Mucosa of rectum (tissue), 2 donors: ENCODE measurements around the gene HORMAD1.
"Not testable (repeated sequence)": the region's sequence is repeated elsewhere in the genome, so short reads cannot be mapped to it uniquely, and the experiment has no call there.

Experiments
- H3K27ac ChIP-seq, 2 donors: one replicate each; pipeline ENCODE4 v1.7.0; 2013; ENCODE audit warnings: inconsistent platforms in 2 of 2, low read depth in 2 of 2, low read length in 2 of 2
- H3K27me3 ChIP-seq, 2 donors: one replicate each; pipeline ENCODE4 v1.7.0; 2013; ENCODE audit warnings: low read length in 2 of 2; ENCODE audit not compliant: control insufficient read depth in 2 of 2, insufficient read depth in 2 of 2
- H3K36me3 ChIP-seq, 2 donors: one replicate each; pipeline ENCODE4 v1.7.0; 2013; ENCODE audit warnings: low read length in 2 of 2; ENCODE audit not compliant: control insufficient read depth in 2 of 2, insufficient read depth in 2 of 2
- H3K4me1 ChIP-seq, 2 donors: one replicate each; pipeline ENCODE4 v1.7.0; 2013; ENCODE audit warnings: low read length in 2 of 2, mild to moderate bottlenecking in 1 of 2; ENCODE audit not compliant: control insufficient read depth in 2 of 2, insufficient read depth in 2 of 2
- H3K4me3 ChIP-seq, 2 donors: one replicate each; pipeline ENCODE4 v1.7.0; 2013; ENCODE audit warnings: low read length in 2 of 2
- H3K9ac ChIP-seq, 2 donors: one replicate each; pipeline ENCODE4 v1.7.0; 2013; ENCODE audit warnings: low read length in 2 of 2, low read depth in 1 of 2, mild to moderate bottlenecking in 1 of 2
- H3K9me3 ChIP-seq, 2 donors: one replicate each; pipeline ENCODE4 v1.7.0; 2013; ENCODE audit warnings: low read length in 2 of 2; ENCODE audit not compliant: control insufficient read depth in 2 of 2
- donor health status: healthy.
- donor health status: Normal muscosa, but diverticular disease.

Gene HORMAD1

GRCh38 chr1:150720703-150721102 lies at the start of gene HORMAD1:
Gene HORMAD1 (minus strand): TSS chr1:150720895. CDS start chr1:150719505, 1,390 bp downstream.
- Histone ChIP-seq H3K36me3 (no peaks in the 10 kb centered on the region), H3K9me3 (no peaks in the 10 kb centered on the region), H3K9ac (no peak within 1 kb of the TSS), H3K27me3 (no peaks in the 10 kb centered on the region), H3K4me1 (no peaks in the 10 kb centered on the region), H3K27ac (no peak within 1 kb of the TSS), H3K4me3 (no peak within 1 kb of the TSS)

GRCh38 chr1:150767704-150768103 lies 47.0 kb upstream of the HORMAD1 start:
- H3K9me3 ChIP-seq, H3K9ac ChIP-seq, H3K27me3 ChIP-seq, H3K27ac ChIP-seq, H3K36me3 ChIP-seq, H3K4me3 ChIP-seq: not testable (repeated sequence)
- H3K4me1 ChIP-seq: peaks cover 10 to 17% of the 10 kb centered on the region in 2 donors

GRCh38 chr1:150765977-150766301 lies 45.2 kb upstream of the HORMAD1 start:
- H3K27me3 ChIP-seq, H3K9me3 ChIP-seq, H3K36me3 ChIP-seq: not testable (repeated sequence)
- H3K9ac ChIP-seq: peak overlapping the region; percentile 70 to 94
- peaks cover 10 to 17% of the 10 kb centered on the region in 2 donors for H3K4me1 ChIP-seq
- peak overlapping the region; percentile 69 to 91 for H3K4me3 ChIP-seq
- peak overlapping the region; percentile 79 to 94 for H3K27ac ChIP-seq

- H3K27ac ChIP-seq: peak within 1 kb of the TSS; percentile 79 to 94
- H3K36me3 ChIP-seq: no peaks in the 10 kb centered on the region
- H3K4me3 ChIP-seq: peak within 1 kb of the TSS; percentile 69 to 91
- peaks cover 10 to 17% of the 10 kb centered on the region in 2 donors for H3K4me1 ChIP-seq
- H3K27me3 ChIP-seq: no peaks in the 10 kb centered on the region
- H3K9ac ChIP-seq: peak within 1 kb of the TSS; percentile 70 to 94
- no peaks in the 10 kb centered on the region for H3K9me3 ChIP-seq
Observed at GRCh38 chr1:150765296-150765976, 44.7 kb upstream of the HORMAD1 start, which contains the start of gene CTSS. Gene CTSS (minus strand): TSS chr1:150765778. CDS start chr1:150764763, 1,015 bp downstream.

- Histone ChIP-seq H3K9ac (peak overlapping the region; percentile 70 to 94), H3K27ac (peak overlapping the region; percentile 79 to 94), H3K9me3 (no peaks in the 10 kb centered on the region), H3K36me3 (peaks cover 0 to 1% of the 10 kb centered on the region in 2 donors), H3K4me3 (peak overlapping the region; percentile 69 to 91), H3K4me1 (peaks cover 10 to 17% of the 10 kb centered on the region in 2 donors), H3K27me3 (no peaks in the 10 kb centered on the region)
Observed at GRCh38 chr1:150764617-150765101, 44.0 kb upstream of the HORMAD1 start.

GRCh38 chr1:150763018-150763417 lies 42.3 kb upstream of the HORMAD1 start:
- H3K9me3 ChIP-seq: no peaks in the 10 kb centered on the region
- H3K27ac ChIP-seq: no peak overlapping the region
- H3K4me1 ChIP-seq: peaks cover 10 to 17% of the 10 kb centered on the region in 2 donors
- H3K27me3 ChIP-seq: no peaks in the 10 kb centered on the region
- H3K36me3 ChIP-seq: peaks cover 4 to 5% of the 10 kb centered on the region in 2 donors
- peak overlapping the region; percentile 10 to 33 for H3K4me3 ChIP-seq
- no peak overlapping the region for H3K9ac ChIP-seq

- Histone ChIP-seq H3K9ac (no peak overlapping the region), H3K36me3 (peaks cover 7 to 10% of the 10 kb centered on the region in 2 donors), H3K4me3 (no peak overlapping the region), H3K4me1 (peaks cover 10 to 17% of the 10 kb centered on the region in 2 donors), H3K27ac (no peak overlapping the region), H3K27me3 (no peaks in the 10 kb centered on the region), H3K9me3 (no peaks in the 10 kb centered on the region)
Observed at GRCh38 chr1:150762552-150762951, 41.9 kb upstream of the HORMAD1 start.

GRCh38 chr1:150761801-150762200 lies 41.1 kb upstream of the HORMAD1 start:
- H3K9me3 ChIP-seq: no peaks in the 10 kb centered on the region
- no peak overlapping the region for H3K4me3 ChIP-seq
- H3K9ac ChIP-seq: no peak overlapping the region
- peaks cover 10 to 17% of the 10 kb centered on the region in 2 donors for H3K4me1 ChIP-seq
- H3K27ac ChIP-seq: no peak overlapping the region
- H3K36me3 ChIP-seq: peaks cover 12 to 13% of the 10 kb centered on the region in 2 donors
- H3K27me3 ChIP-seq: no peaks in the 10 kb centered on the region

GRCh38 chr1:150760013-150760412 lies 39.3 kb upstream of the HORMAD1 start:
- Histone ChIP-seq H3K9ac (no peak overlapping the region), H3K36me3 (peaks cover 13 to 20% of the 10 kb centered on the region in 2 donors), H3K4me3 (no peak overlapping the region), H3K27me3 (no peaks in the 10 kb centered on the region), H3K27ac (no peak overlapping the region), H3K9me3 (no peaks in the 10 kb centered on the region), H3K4me1 (peaks cover 7 to 13% of the 10 kb centered on the region in 2 donors)

GRCh38 chr1:150753416-150753815 lies 32.7 kb upstream of the HORMAD1 start:
- Histone ChIP-seq H3K27ac (peak overlapping the region; percentile 75 to 84), H3K4me1 (peaks cover 5 to 40% of the 10 kb centered on the region in 2 donors), H3K4me3 (no peak overlapping the region), H3K27me3 (no peaks in the 10 kb centered on the region), H3K36me3 (peaks cover 35 to 43% of the 10 kb centered on the region in 2 donors), H3K9me3 (no peaks in the 10 kb centered on the region), H3K9ac (peak overlapping the region in 1 of 2 donors; percentile 50)
